GM13977 (cell line): ENCODE measurements around the gene CLRN2.

Experiments used
- DNase-seq: peaks from one replicate; pipeline ENCODE4 v3.0.0; 2012; ENCODE audit warnings: low spot score
- in situ Hi-C: fragments of 300-500 bp; cut with MboI; formaldehyde crosslinking; loops from one replicate; pipeline ENCODE4 v1.12.0; 2022; ENCODE audit warnings: low sequenced_read_pairs, low pct_unique_long_range_greater_than_20kb, mixed read lengths, inconsistent platforms; ENCODE audit not compliant: unreplicated experiment
- TF ChIP-seq, protein P1 (sequence below): IDR thresholded peaks from 2 replicates; pipeline ENCODE4 v1.5.1; 2012; ENCODE audit warnings: mild to moderate bottlenecking, control low read depth; ENCODE audit not compliant: insufficient read depth; ENCODE audit errors: extremely low read depth, missing control alignments

CLRN2 gene

DNA sequence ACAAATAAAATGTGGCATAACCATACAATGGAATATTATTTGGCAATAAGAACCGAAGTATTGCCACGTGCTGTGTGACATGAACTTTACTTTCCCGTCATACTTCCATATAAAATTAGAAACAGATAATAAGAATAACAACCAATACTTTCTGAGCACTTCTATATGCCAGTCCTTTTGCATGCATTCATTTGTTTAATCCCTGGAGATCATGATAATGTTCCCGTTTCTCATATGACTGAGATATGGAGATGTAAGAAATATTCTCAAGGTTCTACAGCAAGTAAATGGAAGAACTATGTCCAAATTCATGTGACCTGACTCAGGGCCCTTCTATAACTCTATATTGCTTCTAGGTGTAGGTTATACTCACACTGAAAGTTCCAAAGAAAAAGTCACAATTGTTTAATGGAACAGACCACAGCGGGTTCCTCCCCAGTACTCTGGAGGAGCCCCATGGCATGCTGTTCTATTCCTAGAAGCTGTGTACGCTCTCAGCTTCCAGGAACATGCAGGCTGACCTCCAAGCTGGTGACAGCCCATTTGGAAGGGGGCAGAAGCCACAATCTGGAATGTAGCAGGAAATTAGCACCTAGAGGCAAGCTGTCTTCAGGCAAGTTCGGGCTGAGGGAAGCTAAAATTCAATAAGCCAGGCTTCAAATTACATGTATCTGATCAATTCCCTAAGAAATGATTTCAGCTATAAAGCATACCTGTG is 34.6 kb upstream of the CLRN2 start:
- no peak for DNase-seq
- in situ Hi-C loops = no loop called here
- TF ChIP-seq, protein P1, sequence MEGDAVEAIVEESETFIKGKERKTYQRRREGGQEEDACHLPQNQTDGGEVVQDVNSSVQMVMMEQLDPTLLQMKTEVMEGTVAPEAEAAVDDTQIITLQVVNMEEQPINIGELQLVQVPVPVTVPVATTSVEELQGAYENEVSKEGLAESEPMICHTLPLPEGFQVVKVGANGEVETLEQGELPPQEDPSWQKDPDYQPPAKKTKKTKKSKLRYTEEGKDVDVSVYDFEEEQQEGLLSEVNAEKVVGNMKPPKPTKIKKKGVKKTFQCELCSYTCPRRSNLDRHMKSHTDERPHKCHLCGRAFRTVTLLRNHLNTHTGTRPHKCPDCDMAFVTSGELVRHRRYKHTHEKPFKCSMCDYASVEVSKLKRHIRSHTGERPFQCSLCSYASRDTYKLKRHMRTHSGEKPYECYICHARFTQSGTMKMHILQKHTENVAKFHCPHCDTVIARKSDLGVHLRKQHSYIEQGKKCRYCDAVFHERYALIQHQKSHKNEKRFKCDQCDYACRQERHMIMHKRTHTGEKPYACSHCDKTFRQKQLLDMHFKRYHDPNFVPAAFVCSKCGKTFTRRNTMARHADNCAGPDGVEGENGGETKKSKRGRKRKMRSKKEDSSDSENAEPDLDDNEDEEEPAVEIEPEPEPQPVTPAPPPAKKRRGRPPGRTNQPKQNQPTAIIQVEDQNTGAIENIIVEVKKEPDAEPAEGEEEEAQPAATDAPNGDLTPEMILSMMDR = no peak

DNA sequence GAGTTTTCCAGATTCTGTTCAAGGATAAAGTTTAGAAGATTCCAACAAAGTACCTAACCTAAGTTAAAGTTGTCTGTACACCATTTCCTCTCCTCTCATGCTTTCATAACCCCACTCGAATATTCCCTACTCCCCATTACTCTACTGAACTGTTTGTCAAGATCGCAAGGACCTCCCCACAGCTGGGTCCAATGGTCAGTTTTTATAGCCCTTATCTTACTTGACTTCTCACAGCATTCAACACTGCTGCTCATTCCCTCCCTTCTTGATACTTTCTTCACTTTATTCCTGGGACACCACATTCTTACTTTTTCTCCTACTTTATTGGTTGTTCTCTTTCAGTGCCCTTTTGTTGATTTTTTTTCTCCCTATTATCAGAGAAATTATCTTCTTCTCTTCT is 34.0 kb upstream of the CLRN2 start:
- in situ Hi-C loops = no loop called here
- TF ChIP-seq, protein P1 = no peak
- no peak for DNase-seq

DNA sequence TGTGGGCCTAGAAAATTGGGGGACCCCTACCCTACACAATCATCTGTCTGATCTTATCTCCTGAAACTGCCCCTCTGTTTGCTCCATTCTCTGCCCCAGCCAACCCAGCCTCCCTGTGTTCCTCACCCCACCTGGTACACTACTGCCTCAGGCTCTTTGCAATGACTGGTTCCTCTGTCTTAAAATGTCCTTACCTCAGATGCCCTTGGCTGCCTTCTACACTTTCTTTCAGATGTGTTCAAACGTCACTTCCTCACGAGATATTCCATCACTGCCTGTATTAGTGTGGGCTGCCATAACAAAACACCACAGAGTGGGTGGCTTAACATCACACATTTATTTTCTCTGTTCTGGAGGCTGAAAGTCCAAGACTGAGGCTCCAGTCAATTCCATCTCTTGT is 32.2 kb upstream of the CLRN2 start:
- TF ChIP-seq, protein P1 = no peak
- in situ Hi-C loops = no loop called here
- DNase-seq = no peak

DNA sequence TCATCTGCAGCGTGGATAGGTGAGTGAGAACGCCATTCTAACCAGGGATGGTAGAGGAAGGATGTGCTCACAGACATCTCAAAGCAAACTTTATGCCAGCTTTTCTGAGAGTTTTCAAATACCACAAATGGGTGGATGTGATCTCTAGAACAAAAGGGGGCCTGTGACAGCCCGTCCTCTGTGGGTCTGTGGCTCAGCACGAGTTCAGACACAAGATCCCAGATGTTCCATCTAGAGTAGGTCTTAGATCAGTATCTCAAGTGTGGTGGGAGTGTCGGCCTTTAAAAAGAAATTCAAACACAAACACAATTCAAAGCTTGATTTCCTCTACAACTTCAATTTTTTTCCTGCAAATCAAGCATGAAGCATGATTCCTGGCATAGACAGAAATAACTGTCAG is 25.8 kb upstream of the CLRN2 start:
- TF ChIP-seq, protein P1 = no peak
- no peak for DNase-seq
- in situ Hi-C loops = no loop called here

DNA sequence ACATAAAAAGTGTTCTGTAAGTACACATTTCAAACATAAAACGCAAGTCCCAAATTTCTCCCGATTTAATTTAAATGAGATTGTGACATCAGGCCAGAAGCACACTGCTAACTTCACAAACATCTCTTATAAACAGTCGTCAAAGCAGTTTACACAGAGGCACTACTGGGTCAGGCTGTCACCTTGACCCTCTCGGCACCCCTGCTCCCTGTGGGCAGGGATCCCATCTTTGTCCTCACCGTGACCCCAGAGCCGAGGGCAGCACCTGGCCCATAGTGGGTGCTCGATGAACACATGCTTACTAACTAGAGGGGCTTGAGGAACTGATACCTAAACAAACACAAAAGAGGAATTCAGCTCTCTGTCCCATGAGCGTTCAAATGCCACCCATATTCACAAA is 25.2 kb upstream of the CLRN2 start:
- TF ChIP-seq, protein P1 = no peak
- in situ Hi-C loops = no loop called here
- no peak for DNase-seq

DNA sequence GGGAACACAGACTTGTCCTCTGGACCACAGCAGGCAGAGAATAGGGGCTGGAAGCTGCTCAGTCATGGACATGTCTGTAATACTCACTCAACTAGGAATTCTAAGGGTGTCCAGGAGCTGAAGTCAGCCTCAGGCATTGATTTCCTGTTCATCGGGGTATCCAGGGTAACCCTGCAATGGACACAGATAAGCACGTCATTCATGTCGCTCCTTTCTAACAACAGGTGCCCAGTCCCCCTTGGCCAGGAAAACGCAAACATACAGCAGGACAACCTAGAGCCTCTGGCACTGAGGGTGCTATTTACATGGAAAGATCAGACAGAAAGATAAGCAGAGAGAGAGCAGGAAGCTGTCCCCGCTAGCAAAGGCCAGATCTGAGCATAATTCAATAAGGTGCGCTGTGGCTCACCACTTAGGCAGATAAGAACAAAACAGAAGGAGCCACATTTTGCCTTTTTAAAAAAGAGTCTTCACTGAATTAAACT is 24.3 kb upstream of the CLRN2 start:
- TF ChIP-seq, protein P1 = no peak
- DNase-seq = no peak
- in situ Hi-C loops = no loop called here
